ENCODE data around the gene FIBCD1.

Gene FIBCD1

DNA sequence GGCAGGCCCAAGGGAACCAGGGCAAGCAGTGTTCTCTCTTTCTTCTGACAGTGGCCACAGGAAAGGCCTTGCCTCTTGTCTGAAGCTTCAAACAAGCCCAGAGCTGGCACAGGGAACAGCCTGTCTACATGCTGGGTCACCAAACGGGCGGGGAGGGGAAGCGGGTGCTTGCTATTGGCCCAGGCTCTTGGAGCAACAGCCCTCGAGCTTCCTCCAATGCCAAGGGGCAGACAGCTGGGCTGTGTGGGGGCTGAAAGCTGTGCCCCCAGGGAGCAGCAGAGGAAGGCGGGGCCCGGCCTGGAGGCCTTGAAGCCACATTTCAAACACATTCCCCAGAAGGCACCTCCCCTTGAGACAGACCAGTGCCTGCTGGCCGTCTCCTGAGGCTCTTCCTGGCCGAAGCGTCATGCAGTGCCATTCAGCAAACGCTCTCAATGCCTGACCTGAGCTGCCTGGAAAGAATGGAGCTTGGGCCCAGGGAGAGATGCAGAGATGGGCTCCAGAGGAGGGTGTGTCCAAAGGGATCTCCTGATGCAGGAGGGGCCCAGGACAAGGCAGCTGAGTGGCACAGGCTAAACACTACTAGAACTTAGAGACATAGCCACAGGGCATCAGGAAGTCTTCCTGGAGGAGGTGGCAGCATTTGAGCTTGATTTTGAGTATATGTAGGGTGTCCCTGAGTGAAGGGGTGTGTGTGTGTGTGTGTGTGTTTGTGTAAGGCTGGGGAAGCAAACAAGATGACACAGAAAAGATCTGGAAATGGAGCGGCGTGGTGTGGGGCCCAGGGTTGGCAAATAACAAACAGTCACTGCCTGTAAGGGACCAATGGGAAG, 2.5 kb downstream of the FIBCD1 start:
- no peak for DNase-seq (ENCODE audit: low read depth)

DNA sequence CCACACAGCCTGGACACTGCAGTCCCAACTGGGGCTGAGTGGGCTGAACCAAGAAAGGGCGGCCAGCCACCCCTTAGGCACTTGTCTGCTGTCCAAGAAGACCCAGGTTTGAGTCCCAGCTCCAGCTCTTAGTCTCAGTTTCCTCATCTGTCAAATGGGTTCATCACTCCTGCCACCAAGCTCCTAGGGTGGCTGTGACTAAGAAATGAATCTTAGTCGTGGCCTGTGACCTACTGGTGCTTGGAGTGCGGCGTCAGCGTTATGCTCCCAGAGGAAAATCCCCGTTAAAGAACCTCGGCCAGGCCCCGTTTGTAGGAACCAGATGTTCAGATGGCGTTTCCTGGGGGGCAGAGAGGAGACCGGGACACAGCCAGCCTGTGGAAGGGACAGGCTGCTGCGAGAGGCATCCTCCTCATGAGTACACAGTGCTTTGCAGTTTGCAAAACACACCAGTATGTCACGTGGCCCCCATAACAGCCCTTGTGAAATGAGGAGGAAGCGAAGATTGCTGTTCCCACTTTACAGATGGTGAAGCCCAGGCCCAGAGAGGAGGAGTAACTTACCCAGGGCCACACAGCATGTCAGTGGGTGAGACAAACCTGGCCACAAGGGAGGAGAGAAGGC, 3.3 kb downstream of the FIBCD1 start:
- DNase-seq (ENCODE audit: low read depth): no peak

DNA sequence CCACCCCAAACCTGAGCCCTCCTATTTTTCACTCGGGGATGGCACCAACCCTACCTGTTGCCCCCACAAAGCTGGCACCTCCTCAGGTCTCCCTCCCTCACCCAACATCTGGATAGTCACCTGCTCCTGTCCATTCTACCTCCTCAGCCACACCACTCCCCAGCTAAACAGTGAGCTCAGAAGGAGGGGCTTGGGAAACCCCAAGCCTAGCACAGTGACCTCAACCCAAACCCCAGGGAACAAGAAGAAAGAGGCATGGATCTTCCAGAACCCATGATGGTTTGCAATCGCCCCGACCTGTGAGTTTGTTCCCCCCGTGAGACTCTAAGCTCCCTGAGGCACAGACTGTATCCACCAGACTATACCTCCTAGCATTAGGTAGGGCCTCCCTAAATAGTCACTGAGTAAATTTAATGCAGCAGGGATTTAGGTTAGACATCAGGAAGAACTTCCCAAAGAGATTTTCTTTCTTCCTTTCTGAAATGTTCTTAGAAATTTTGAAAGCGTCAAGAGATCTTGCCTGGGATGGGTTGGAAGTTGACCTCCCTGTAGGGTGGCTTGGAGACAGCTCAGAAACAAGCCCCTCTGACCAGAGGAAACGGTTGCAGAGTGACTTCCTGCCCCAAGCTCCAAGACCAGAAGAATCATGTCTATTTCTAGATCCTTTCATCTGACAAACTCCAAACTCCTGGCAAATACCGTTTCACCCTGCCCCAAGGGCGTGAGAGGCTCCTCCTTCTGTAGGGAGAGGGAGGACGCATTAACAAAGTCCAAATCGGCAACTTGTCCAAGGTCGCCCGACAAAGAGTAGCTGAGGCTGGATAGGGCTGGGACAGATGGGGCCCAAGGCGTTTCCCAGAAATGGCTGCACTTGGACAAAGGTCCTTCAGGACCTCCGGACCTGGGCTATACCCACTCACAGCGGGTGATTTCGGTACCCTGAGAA, 4.1 kb downstream of the FIBCD1 start:
- no peak for DNase-seq (ENCODE audit: low read depth)

DNA sequence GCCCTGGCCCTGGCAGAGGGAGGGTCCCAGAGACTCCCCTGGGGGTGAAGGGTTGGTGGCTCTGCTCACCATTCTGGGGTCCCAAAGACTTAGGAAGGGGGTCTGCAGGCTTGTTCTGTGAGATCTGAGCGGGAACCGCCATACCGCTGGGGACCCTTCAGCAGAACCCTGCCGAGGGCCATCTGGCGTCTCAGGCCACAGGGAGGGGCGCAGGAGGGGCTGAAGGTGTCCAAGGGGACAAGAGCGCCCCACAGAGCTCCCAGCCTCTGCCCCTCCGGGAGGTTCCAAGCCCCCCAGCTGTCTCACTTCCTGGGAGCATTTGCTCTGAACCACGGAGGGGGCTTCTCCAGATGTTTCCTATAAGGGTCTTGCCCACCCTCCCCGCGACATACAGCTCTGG, 4.8 kb downstream of the FIBCD1 start:
- DNase-seq (ENCODE audit: low read depth): no peak

DNA sequence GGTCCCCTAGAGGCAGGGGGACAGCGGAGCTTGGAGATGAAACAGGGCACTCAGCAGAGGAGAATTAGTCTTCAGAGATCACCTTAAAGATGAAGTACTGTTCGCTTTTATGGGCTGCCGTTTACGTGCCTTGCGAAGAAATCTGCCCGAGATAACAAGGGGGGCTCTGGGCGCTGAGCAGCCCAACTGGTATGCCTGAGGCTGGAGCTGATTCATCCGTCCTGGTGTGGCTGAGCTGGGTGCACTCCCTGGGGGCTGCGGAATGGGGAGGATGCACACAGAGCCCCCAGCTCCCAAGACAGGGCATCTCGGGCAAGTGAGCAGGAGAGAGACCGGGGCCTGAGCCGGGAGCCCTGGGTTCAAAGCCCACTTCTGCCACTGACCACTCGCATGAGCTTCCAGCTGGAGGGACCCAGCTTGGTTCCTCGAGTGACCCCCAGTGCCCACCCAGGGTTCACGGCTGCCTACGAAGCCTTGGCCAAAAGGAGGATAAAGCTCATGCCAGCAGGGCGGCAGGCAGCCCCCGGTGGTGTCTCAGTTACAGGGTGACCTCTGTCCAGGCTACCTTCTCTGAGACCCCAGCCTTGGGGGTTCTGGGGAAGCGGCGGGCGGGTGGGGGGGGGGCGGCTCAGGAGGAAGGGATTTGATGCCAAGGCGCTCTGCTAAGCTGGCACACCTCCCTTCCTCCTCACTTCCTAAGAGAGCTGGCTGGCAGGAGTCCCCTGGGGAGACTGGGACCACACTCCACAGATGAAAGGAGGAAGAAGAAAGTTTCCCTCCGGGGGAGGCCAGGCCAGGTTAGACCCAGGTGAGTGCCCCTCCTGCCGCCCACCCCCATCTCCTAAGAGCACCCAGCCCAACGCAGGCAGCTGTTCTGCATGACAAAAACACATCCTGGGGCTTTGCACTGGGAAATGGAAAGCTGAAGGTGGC, 5.7 kb downstream of the FIBCD1 start:
- DNase-seq (ENCODE audit: low read depth): no peak

DNA sequence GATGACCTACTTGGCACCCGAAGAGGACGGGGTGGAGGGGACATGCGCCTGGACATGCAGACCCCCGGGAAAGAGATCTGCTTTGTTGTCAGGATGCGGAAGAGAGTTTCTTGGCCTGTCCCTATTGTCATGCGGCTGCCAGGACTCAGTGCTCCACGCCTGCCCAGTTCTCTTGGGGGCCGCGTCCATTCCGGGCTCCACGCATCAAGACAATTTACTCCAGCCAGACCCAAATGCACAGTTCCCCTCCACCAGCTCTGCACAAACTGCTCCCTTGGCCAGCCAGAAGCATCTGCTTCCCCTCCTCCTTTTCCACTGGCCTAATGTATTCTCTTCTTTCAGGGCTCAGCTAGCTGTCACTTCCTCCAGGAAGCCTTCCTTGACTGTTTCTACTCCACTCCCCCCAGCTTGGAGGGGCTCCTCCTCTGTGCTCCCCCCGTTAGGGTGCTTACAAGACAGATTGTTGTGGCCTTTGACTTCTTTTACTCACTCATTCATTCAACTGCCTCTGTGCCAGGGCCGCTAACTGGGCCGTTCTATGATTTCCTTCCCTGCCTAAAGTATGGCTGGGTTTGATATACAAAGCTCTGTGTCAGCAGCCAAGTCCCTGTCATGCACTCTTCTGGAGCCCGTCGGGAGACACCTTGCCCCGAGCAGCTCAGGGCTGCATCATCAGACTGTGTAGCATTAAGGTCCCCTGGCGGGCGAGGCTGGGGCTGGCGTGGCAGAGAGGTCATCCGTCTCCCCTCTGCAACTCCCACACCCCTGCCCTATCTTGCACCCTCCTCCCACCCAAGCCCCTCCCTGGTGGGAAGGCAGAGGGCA, 6.6 kb downstream of the FIBCD1 start:
- no peak for DNase-seq (ENCODE audit: low read depth)

DNA sequence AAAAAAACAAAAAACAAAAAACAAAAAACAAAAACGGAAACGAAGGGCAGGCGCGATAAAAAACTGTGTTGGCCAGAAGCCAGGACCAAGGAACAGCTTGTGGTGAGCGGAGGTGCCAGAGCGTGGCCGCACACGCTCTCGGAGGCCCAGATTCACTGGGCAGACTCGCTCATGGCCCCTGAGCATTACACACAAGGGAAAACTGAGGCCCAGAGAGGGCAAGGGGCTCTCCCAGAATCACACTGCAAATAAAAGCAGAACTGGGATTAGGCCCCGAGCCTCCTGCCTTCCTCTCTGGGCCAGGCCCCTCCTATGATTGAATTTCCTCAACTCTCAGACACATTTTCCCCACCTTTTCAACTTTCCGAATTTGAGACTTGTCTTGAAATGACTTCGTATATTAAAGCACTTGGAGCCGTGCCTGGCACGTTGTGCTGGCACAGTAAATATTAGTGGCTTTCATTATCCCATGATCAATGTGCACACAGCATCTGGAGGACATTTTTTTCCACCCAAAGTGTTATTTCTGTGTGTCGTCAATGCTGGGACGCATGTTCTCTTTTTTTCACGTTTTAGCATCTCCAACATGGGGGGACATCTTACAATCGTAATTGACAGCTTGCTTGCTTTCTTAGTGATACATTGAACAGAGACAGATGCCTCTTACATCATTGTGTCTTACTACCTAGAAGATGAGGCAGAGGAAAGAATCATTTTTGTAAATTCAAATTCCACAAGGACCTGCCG, 7.4 kb downstream of the FIBCD1 start:
- no peak for DNase-seq (ENCODE audit: low read depth)

DNA sequence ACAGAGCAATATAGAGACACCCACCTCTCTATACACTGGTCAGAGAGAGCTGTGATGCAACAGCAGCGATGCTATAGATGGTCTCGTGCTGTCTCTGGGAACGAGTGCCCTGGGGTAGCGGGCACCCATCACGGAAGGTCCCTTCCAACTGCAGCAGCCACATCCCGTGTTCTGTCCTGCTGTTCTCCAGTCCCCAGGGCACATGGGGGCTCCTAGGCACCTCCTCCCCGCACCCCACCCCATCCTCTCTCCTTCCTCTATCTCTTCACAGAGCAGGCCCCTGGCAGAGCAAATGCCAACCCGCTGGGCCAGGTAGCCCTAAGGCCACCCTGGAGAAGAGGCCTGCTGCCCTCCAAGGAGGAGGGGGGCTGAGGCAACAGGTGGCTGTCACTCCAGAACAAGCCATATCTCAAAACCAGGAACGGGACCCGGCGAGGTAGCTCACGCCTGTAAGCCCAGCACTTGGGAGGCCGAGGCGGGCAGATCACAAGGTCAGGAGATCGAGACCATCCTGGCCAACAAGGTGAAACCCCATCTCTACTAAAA, 8.2 kb downstream of the FIBCD1 start:
- DNase-seq (ENCODE audit: low read depth): no peak

DNA sequence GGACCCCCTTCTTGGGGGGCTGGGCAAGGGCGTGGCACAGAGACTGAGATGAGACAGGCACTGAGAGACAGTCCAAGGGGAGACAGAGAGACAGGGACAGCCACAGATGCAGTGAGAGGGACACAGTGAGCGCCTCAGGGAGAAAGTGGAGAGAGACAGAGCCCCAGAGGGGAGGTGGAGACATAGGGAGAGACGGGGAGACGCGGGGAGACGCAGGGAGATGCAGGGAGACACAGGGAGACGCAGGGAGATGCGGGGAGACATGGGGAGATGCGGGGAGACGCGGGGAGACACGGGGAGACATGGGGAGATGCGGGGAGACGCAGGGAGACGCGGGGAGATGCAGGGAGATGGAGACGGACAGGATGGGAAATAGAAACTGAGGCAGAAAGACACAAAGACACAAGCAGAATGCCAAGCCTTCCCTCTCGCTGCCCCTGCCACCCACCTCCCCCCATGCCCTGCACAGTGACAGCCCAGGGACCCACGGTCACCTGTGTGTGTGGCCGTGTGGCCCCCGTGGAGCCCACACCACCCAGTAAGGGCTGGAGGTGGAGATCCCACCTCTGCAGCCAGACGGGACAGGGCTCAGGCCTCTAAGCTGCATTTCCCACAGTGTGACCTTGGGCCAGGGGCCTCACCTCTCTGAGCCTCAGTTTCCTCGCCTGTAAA, 8.8 kb downstream of the FIBCD1 start:
- no peak for DNase-seq (ENCODE audit: low read depth)

DNA sequence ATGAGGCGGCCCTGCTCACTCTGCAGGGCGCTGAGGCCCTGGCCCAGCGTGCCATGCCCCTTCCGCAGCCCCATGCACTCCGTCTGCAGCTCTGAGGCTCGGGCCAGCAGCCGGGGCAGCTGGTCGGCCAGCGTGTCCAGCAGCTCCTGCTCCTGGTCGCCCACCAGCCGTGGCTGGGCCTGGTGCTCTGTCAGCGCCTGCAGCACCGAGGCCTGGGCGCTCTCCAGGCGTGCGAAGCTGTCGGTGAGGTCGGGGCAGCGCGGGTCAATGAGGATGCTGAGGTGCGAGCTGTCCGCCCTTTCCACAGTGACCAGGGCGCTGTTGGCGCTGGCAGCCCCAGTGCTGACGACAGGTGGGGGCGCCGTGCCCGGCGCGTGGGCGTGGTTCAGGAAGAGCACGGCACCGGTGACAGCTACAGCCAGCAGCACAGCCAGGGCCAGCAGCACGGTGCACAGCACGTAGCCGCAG, 9.4 kb downstream of the FIBCD1 start:
- no peak for DNase-seq (ENCODE audit: low read depth)

DNA sequence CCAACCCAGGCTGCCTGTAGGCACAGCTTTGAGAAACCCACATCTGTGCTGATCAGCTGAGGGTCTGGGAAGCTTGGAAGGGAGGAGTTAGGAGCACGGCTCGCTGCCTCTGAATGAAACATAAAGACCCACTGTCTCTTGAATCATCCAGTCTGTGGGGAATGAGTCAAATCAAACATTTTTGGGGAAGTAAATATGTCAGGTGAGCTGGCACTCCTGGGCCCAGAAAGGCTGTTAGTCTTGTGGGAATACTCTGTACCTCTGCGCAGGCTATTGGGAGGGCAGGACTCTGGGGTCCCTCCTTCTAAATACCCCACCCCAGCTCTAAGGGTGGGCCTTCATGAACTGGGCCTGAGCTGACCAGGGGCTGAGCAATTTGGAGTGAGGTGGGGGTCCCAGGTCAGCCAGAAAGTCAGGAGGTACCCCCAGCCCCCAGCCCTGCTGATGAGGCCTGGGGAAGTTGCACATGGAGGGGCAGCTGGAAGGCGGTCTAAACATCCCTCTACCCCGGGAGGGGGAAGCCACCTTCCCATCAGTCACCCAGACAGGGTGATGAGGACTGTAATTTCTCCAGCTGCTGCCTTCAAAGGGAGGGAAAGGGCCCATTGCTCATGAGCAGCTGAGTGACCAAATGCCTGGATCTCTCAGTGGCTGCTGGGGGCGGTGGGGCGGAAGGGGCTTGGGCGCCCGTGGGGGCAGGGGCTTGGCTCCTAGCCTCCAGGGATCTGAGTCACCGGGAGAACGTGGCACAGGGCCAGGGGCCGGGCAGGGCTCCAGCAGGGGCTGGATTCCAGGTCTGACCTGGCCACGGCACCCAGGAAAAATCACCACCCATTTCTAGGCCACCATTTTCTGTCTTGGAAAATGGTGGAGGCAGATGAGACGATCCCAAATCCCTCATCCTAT, 10.8 kb downstream of the FIBCD1 start:
- no peak for DNase-seq (ENCODE audit: low read depth)

DNA sequence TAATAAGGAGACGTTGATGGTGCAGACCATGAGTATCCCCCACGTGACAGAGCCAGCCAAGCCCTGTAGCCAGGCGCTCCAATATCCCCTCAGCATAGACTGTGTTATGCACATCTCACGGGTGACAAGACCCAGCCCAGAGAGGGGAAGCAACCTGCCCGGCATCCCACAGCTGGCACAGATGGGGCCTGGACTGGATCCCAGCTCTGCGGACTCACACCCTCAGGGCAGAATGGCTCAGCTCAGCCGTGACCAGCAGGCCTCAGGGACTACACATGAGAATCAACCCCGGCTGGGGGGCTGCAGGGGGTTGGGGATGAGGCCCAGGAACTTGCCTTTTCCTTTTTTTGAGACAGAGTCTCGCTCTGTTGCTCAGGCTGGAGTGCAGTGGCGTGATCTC, 11.7 kb downstream of the FIBCD1 start:
- no peak for DNase-seq (ENCODE audit: low read depth)

DNA sequence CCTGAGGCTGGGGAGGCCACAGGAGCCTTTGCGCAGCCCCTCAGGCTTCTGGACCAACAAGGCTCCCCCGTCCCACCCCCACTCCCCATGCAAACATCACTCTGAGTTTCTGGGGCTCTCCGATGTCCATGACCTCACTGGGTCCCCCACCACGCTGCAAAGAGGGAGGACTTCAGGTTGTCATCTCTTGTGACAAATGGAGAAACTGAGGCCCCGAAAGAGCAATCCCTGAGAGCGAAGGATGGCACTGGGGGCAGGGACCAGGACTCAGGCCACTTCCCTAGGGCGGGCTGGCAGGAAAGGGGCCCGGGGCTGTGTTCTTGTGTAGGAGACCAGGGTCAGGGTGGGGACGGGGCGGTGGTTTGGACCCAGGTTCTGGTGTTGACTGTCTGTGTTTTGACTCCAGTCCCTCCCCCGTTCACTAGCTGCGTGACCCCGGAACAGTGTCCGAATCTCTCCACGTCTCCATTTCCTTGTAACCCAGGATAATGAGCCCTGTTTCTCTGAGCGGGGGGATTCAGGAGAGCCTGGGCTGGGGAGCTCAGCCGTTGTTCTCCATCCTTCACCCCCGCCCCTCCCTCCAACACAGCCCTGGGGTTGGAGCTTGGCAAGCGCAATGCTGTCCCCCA, 13.9 kb downstream of the FIBCD1 start:
- DNase-seq (ENCODE audit: low read depth): no peak

DNA sequence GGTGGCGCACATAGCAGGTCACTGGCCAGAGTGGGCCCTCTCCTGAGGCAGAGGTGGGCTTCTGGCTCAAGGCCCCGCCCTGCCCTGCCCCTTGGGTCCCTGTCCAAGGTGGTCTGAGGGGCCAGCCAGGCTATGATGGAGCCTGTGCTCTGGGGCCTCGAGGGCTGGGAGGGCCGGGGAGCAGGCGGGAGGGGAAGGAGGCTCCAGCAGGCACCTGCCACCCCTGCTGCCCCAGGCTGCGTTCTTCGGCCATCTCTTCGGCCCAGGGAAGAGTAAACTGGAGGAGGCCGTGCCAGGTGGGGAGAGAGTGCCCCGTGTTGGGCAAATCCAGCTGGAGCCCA, 14.6 kb downstream of the FIBCD1 start:
- no peak for DNase-seq (ENCODE audit: low read depth)

DNA sequence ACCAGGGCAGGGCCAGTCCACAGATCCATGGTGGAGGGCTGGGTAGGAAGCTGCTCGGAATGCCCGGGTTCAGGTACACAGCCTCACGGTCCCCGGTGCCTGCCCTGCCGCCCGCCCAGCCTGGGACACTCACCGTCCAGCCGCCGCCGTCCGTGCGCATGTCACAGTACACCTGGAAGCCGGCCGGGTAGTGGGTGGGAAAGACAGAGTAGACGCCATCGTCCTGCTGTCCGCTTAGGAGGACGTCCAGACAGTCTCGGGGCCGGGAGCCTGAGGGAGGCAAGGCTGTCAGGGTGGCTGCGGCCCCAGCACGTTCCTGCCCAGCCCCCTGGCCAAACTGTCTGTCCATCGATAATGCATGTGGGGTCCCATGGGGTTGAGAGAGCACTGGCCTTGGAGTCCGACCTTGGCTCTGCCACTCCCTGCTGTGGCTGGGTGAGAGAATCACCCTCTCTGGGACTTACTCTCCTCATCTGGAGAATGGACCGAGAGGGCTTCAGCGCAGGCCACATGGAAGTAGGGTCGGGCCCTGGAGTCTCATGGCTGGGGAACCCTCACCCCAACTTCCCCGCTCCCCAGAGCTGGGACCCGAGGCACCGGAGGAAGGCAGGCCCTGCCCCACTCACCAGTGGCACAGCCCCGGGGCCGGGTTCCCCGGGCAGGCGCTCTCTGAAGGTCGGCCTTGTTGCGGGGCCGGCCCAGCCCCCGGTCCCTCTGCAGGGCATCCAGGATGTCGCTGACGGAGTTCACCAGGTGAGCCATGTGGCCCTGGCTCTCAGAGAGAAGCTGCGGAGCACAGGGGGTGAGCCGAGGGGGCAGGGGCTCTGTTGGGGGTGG, 15.2 kb downstream of the FIBCD1 start:
- no peak for DNase-seq (ENCODE audit: low read depth)

DNA sequence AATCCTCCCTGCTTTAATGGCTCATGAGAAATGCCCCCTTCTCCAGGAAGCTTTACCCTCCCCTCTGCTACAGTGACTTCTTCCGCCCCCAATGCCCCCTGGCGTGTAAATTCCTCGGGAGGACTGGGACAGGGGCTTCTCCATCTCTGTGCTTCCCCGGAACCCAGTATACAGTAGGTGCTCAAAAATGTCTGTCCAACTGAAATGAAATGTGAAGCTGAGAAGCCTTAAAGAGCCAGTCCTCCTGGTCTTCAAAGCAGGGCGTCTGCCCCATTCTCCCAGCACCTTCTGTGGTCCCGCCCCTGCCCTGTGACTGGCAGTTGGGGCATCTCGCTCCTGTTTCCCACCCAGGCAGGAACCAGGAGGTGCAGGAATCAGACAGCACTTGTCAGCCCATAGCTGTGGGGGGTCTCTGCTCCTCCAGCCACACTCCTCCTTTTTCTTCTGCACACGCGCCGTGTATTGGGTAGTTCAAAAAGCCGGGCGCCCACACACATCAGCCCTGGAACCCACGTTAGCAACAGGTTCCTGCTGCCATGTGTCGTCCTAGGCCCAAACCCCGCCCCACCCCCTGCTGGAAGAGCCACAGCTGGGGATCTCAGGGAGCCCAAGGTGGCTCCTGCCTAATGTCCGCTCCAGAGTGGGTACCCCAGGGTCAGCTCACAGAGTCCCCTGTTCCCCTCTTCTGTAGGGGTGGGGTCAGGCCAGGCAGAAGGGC, 16.0 kb downstream of the FIBCD1 start:
- DNase-seq (ENCODE audit: low read depth): no peak

Data from stimulated activated CD8-positive, alpha-beta memory T cell treated with anti-CD3 and anti-CD28 coated beads, Interleukin-7, amount 100 ng/mL, for 24 hours (primary cell).